ENCODE data around the gene FCHSD2.

- TF ChIP-seq CTCF (IDR thresholded peaks at IDR 0.05; ENCODE audit: borderline replicate concordance, extremely low read depth, low read length, poor library complexity, severe bottlenecking) = no peak
- TF ChIP-seq EZH2 (IDR thresholded peaks at IDR 0.05; ENCODE audit: borderline replicate concordance, low read depth, low read length, severe bottlenecking) = no peak
These were observed 266.0 kb downstream of the FCHSD2 start for GRCh38 chr11:72876147-72876546.

All from DND-41 (cell line).